GM12878 (cell line): ENCODE data around the gene COL5A1.

Source experiments
- CTCF ChIP-seq, 3 experiments: IDR thresholded peaks in 2 of 3; conservative IDR thresholded peaks in 1 of 3; 2 replicates each; pipeline ENCODE4 v1.5.1; 2011; ENCODE audit warnings: low read depth in 3 of 3, low read length in 3 of 3, mild to moderate bottlenecking in 3 of 3, control low read depth in 2 of 3, moderate library complexity in 2 of 3, inconsistent platforms in 1 of 3, mixed read lengths in 1 of 3; ENCODE audit not compliant: control insufficient read depth in 2 of 3, insufficient read depth in 1 of 3; ENCODE audit errors: extremely low read depth in 1 of 3
- EP300 ChIP-seq, 2 experiments: fragments of 150-350 bp in 1 of 2; IDR thresholded peaks; 2 replicates each; pipeline ENCODE4 v1.6.1; 2011 to 2012; ENCODE audit warnings: low read depth in 2 of 2, low read length in 2 of 2, borderline replicate concordance in 1 of 2, improper control_type of control experiment in 1 of 2, inconsistent platforms in 1 of 2; ENCODE audit not compliant: control insufficient read depth in 1 of 2
- POLR2A ChIP-seq: IDR thresholded peaks from 2 replicates; pipeline ENCODE4 v1.6.1; 2011; ENCODE audit warnings: low read depth, mild to moderate bottlenecking, low read length
- RUNX3 ChIP-seq: IDR thresholded peaks from 2 replicates; pipeline ENCODE4 v1.6.1; 2012; ENCODE audit warnings: low read length, inconsistent platforms
- ZNF24 ChIP-seq: fragments of 450-650 bp; IDR thresholded peaks from 2 replicates; pipeline ENCODE4 v1.6.1; 2017; ENCODE audit warnings: antibody characterized with exemption, mild to moderate bottlenecking
- TF ChIP-seq, protein P1 (sequence below): IDR thresholded peaks from 2 replicates; pipeline ENCODE4 v1.6.1; 2012; ENCODE audit warnings: low read depth, low read length, improper control_type of control experiment

DNA sequence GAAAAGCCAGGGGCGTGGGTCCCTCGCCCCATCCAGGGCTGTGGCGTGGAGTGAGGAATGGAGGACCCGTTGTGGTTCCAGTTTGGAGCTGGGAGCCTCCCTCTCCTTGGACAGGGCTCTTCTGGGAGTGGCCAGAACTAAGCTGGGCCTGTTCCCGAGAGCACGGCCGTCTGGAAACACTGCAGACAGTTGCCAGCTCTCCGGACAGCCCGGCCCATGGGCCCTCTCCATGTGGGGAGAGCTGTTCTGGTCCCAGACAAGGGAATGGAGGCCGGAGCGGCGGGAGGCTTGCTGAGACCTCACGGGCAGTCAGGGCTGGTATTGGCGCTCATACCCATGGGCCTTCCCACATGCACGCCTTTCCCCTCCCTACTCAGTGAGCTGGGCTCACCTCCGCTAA lies 193.8 kb downstream of the COL5A1 start:
- TF ChIP-seq EP300 (IDR thresholded peaks at IDR 0.05; ENCODE audit: borderline replicate concordance in 1 of 2, control insufficient read depth in 1 of 2, low read depth in 2 of 2, low read length in 2 of 2) (no peak), CTCF (IDR thresholded peaks at IDR 0.05 in 2 of 3, conservative IDR thresholded peaks at IDR 0.05 in 1 of 3; ENCODE audit: control insufficient read depth in 2 of 3, extremely low read depth in 1 of 3, insufficient read depth in 1 of 3, low read depth in 3 of 3, low read length in 3 of 3) (no peak), RUNX3 (no peak), ZNF24 (no peak), POLR2A (no peak)
- TF ChIP-seq, protein P1, sequence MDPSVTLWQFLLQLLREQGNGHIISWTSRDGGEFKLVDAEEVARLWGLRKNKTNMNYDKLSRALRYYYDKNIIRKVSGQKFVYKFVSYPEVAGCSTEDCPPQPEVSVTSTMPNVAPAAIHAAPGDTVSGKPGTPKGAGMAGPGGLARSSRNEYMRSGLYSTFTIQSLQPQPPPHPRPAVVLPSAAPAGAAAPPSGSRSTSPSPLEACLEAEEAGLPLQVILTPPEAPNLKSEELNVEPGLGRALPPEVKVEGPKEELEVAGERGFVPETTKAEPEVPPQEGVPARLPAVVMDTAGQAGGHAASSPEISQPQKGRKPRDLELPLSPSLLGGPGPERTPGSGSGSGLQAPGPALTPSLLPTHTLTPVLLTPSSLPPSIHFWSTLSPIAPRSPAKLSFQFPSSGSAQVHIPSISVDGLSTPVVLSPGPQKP, result no peak
